Activated T-cell treated with anti-CD3 and anti-CD28 coated beads, Interleukin-2, amount 50 U/mL, for 4 hours (primary cell): ENCODE measurements around the gene LARGE1. TPM values are rescaled to one million over a fixed set of nuclear protein-coding genes. Genes with fewer than 3 reads are reported as not detected.

ENCODE experiments used
- ATAC-seq, 2 donors: fragments of 200-7000 bp; cut with Tn5 transposase; one replicate each; pipeline ENCODE4 v1.10.0; 2021
- DNase-seq: peaks from one replicate; pipeline ENCODE4 v3.0.0-alpha.2; 2020
- H3K27me3 Mint-ChIP-seq: one replicate; pipeline ENCODE4 v1.8.0; 2021; ENCODE audit warnings: low read depth, mixed read lengths
- H3K36me3 Mint-ChIP-seq: one replicate; pipeline ENCODE4 v1.8.0; 2022; ENCODE audit warnings: mixed read lengths; ENCODE audit not compliant: insufficient read depth
- H3K4me1 Mint-ChIP-seq: one replicate; pipeline ENCODE4 v1.8.0; 2021; ENCODE audit warnings: low read depth, mixed read lengths
- H3K4me3 Mint-ChIP-seq: one replicate; pipeline ENCODE4 v1.8.0; 2021; ENCODE audit warnings: mild to moderate bottlenecking, moderate library complexity, mixed read lengths
- H3K9me3 Mint-ChIP-seq: one replicate; pipeline ENCODE4 v1.8.0; 2021; ENCODE audit warnings: mixed read lengths
- total RNA-seq, 3 donors: library from RNA; stranded (reverse); gene quantifications; one replicate each; pipeline ENCODE4 v1.2.1, GENCODE V29; 2021

Gene LARGE1
- total RNA-seq, 3 donors from 2014 or later, result 0.73 to 2.2 (median 1.0) TPM

DNA sequence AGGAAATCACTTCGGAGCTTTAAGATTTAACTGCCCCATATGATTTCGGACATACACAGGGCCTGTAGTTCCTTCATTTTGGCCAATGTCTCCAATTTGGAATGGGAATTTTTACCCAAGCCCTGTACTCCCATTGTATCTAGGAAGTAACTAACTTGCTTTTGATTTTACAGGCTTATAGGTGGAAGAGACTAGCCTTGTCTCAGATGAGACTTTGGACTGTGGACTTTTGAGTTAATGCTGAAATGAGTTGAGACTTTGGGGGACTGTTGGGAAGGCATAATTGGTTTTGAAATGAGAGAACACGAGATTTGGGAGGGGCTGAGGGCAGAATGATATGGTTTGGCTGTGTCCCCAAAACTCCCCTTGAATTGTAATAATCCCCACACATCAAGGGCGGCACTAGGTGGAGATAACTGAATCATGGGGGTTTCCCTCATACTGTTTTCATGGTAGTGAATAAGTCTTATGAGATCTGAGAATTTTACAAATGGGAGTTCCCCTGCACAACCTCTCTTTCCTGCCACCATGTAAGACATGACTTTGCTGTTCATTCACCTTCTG is 130.5 kb downstream of the LARGE1 start:
- peaks cover 26% of the 10 kb centered on the region for H3K9me3 Mint-ChIP-seq
- no peak overlapping the region for H3K4me3 Mint-ChIP-seq
- peak; percentile 46 to 55 for ATAC-seq
- DNase-seq, result no peak
- H3K4me1 Mint-ChIP-seq, result no peaks in the 10 kb centered on the region
- no peaks in the 10 kb centered on the region for H3K36me3 Mint-ChIP-seq
- H3K27me3 Mint-ChIP-seq, result no peaks in the 10 kb centered on the region

DNA sequence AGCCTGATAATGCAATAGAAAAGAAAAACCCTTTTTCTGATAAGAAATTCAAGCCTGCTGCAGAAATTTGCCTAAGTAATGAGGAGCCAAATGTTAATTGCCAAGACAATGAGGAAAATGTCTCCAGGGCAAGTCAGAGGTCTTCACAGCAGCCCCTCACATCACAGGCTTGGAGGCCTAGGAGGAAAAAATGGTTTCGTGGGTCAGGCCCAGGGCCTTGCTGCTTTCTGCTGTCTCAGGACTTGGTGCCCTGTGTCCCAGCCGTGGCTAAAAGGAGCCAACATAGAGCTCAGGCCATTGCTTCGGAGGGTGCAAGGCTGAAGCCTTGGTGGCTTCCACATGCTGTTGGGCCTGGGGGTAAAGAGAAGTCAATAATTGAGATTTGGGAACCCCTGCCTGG is 131.3 kb downstream of the LARGE1 start:
- no peaks in the 10 kb centered on the region for H3K4me1 Mint-ChIP-seq
- DNase-seq (no peak), ATAC-seq (no peak)
- no peaks in the 10 kb centered on the region for H3K36me3 Mint-ChIP-seq
- H3K9me3 Mint-ChIP-seq, result peaks cover 27% of the 10 kb centered on the region
- H3K27me3 Mint-ChIP-seq, result no peaks in the 10 kb centered on the region
- H3K4me3 Mint-ChIP-seq, result no peak overlapping the region

DNA sequence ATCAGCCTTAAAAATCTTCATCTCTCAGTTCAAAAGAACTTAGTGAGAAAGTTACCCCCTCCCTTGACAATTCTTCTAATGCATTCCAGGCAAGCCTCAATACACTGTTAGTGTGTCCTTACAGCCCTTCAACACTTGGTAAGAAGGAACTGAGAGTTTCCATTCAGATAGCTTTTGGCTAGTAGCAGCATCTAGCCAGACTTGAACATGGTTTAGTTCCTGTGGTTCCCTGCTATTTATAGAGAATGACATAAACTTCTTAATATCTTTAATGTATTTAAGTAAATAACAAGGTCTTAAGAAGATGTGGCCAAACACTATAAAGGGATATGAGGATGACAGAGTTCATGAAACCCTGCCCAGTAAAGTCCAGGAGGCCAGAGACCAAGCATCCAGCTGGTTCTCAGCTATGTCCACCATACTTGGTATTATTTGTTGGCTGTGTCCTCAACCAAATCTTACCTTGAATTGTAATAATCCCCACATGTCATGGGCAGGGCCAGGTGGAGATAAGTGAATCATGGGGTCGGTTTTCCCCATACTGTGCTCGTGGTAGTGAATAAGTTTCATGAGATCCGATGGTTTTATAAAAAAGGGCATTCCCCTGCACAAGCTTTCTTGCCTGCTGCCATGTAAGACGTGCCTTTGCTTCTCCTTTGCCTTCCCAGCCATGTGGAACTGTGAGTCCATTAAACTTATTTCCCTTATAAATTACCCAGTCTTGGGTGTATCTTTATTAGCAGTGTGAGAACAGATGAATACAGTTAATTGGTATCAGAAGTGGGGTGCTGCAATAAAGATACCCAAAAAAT is 132.4 kb downstream of the LARGE1 start:
- no peak for DNase-seq
- ATAC-seq, result no peak
- Mint-ChIP-seq H3K27me3 (no peaks in the 10 kb centered on the region), H3K4me1 (no peaks in the 10 kb centered on the region), H3K4me3 (no peak overlapping the region), H3K9me3 (peaks cover 31% of the 10 kb centered on the region), H3K36me3 (no peaks in the 10 kb centered on the region)

DNA sequence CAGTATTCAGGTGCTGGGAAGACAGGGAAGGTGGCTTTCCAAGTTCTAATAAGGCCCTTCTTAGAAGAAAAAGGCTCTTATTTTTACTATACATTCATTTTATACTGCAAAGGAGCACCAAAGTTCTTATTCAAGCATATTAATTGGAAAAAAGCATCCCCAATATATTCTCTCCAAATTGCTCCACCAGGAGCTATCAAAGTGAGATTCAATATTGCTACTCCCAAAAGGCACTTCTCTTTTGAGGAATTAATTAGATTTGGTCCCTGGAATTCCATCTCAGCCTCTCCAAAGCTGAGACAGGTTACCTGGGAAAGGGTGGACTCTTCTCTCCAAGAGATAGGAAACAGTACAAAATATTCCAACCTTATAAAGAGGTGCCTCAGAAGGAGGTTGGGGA is 134.1 kb downstream of the LARGE1 start:
- ATAC-seq, result no peak
- Mint-ChIP-seq H3K9me3 (peaks cover 23% of the 10 kb centered on the region), H3K36me3 (no peaks in the 10 kb centered on the region), H3K4me1 (no peaks in the 10 kb centered on the region), H3K27me3 (no peaks in the 10 kb centered on the region), H3K4me3 (no peak overlapping the region)
- DNase-seq, result no peak

DNA sequence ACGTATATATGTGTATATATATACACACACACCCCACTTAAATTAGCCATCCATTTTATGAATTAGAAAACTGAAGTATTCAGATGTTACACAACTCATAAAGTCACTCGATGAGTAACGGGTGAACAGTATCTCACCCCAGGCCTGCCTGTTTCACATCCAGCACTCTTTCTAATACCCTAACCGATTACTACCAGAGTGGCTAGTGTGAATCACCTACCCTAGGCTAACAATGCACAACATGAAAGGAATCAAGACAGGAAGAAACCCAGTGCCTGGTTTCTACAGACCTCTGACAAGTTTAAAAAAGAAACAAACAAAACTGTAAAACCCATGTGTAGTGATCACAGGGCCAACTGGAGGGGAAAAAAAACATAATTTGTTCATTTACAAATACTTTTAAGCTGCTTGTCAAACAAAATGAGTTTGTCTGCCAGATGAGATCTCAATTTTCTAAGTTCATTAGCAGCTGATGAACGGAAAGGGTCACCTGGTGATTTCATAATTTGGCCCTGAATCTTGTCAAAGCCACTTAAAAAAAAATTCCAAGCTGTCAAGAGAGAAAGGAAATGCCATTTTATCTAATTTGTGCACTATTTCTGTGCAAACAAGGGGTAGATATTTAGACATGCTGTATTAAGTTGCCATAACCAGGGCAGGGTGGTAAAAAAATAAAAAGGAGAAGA is 134.8 kb downstream of the LARGE1 start:
- peak in 1 of 2 donors; percentile 51 for ATAC-seq
- Mint-ChIP-seq H3K36me3 (no peaks in the 10 kb centered on the region), H3K9me3 (peaks cover 23% of the 10 kb centered on the region), H3K4me3 (no peak overlapping the region), H3K27me3 (no peaks in the 10 kb centered on the region), H3K4me1 (no peaks in the 10 kb centered on the region)
- DNase-seq, result no peak

DNA sequence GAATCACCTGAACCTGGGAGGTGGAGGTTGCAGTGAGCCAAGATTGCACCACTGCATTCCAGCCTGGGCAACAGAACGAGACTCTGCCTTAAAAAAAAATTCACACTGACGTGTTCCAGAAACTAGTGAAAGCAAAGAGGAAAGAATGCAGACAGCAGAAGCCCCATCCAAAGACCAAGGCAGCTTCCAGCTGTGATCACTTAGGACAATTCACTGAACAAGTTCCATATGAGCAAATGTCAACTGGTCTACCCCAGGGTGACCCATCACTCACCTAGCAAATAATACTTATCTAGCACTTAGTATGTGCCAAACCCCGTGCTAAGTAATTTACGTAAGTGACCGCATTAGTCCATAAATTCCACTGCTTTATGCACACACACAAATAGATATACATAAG is 138.9 kb downstream of the LARGE1 start:
- Mint-ChIP-seq H3K27me3 (no peaks in the 10 kb centered on the region), H3K4me3 (no peak overlapping the region), H3K4me1 (no peaks in the 10 kb centered on the region), H3K36me3 (no peaks in the 10 kb centered on the region), H3K9me3 (peaks cover 11% of the 10 kb centered on the region)
- DNase-seq (no peak), ATAC-seq (no peak)

DNA sequence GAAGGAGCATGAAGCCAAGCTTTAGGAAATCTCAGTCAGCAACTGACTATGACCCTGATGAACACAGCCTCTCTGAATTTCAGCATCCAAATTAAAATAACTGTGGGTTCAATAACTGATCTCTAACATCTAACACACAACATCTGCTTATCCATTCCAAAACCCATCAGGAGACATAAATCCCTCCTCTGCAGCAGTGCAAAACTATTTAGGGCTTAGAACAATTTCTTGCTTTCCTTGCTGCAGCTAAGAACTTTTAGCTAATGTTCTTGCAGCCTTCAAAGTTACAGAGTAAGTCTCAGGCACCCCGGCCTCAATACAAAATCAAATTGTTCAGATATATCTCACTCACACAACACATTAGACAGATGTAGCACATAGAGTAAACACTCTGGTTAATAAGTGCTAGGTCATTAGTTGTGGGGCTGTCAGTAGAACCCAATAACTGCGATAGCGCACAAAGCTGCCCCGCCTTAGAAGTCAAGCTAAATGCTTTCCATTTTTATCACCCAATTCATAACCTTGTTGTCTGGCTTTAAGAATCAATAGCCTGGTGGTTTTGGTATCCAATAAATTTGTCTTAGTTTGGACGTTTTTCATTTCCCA is 139.6 kb downstream of the LARGE1 start:
- no peak overlapping the region for H3K4me3 Mint-ChIP-seq

DNA sequence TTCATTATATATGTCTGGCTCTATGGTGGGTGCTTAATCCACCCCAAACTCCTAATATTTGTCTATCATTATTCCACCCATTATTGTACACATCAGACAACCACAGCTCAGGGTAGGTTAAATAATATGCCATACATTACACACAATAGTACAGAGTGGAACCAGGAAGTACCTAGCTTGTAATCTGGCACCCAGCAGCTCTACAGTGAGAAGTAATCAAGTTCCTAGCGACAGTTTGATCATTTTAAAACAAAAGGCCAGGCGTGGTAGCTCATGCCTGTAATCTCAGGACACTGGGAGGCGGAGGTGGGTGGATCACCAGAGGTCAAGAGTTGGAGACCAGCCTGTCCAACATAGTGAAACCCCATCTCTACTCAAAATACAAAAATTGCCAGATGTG is 141.0 kb downstream of the LARGE1 start:
- DNase-seq, result no peak
- peaks cover 11% of the 10 kb centered on the region for H3K9me3 Mint-ChIP-seq
- no peak for ATAC-seq
- H3K4me1 Mint-ChIP-seq, result no peaks in the 10 kb centered on the region
- H3K36me3 Mint-ChIP-seq, result no peaks in the 10 kb centered on the region
- no peaks in the 10 kb centered on the region for H3K27me3 Mint-ChIP-seq
- no peak overlapping the region for H3K4me3 Mint-ChIP-seq

More for the DNA sequence above, 139.6 kb downstream of the LARGE1 start:
- Mint-ChIP-seq H3K9me3 (peaks cover 11% of the 10 kb centered on the region), H3K4me1 (no peaks in the 10 kb centered on the region), H3K27me3 (no peaks in the 10 kb centered on the region), H3K36me3 (no peaks in the 10 kb centered on the region)
- DNase-seq (no peak), ATAC-seq (no peak)

DNA sequence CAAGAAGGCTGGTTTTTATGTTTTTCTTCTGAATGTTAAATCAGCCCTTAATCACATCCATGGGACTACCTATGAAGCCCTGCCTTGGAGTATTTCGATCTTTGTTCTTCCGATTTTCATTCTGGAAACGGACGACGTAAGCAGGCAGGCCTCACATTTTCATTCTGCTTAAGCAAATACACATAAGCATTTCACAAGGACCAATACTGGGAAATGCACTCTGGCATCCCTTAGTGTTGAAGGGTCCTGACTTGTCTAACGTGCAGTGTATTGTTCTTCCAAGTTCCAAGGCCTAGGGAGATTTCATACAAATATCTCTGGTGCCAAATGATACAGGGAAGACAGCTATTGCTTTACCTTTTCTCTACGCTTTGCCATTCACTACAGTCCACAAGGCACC is 143.8 kb downstream of the LARGE1 start:
- Mint-ChIP-seq H3K4me3 (no peak overlapping the region), H3K27me3 (peaks cover 1% of the 10 kb centered on the region), H3K9me3 (peaks cover 7% of the 10 kb centered on the region), H3K36me3 (no peaks in the 10 kb centered on the region), H3K4me1 (no peaks in the 10 kb centered on the region)
- DNase-seq, result no peak
- no peak for ATAC-seq

DNA sequence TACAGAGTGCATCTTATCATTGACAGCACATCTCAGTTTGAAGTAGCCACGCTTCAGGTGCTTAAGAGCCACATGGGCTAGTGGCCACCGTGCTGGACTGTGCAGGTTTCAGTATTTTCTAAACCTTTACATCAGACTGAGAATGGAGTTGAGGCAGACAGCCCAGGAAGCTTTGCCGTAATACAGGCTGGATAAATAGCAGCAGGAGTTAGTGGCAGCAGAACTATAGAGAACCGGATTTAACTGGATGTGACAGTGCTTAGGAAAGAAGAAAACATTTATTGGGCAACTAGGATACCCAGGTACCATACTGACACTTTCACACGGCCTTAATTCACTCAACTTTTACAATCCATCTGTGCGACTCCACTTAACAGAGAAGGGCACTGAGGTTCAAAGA is 145.5 kb downstream of the LARGE1 start:
- peaks cover 7% of the 10 kb centered on the region for H3K9me3 Mint-ChIP-seq
- H3K36me3 Mint-ChIP-seq, result no peaks in the 10 kb centered on the region
- no peaks in the 10 kb centered on the region for H3K4me1 Mint-ChIP-seq
- H3K27me3 Mint-ChIP-seq, result peaks cover 1% of the 10 kb centered on the region
- DNase-seq, result no peak
- no peak for ATAC-seq
- no peak overlapping the region for H3K4me3 Mint-ChIP-seq

DNA sequence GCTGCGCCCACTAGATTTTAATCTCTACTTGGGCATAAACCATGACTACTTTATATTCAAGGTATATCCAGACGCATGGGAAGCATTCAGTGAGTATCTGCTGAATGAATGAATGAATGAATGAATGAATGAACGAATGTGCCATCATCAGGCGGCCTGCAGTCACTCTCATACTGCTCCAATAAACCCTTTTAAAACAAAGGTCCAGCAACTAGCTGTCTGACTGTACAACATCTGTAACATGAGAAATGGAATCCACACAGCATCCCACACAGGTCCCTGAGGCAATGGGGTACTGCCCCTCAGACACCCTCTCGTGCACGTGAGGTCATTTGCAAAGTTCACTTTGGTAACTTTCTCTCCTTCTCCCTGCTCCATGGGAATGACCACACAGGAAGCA is 147.5 kb downstream of the LARGE1 start:
- DNase-seq (no peak), ATAC-seq (no peak)
- peaks cover 1% of the 10 kb centered on the region for H3K27me3 Mint-ChIP-seq
- H3K4me1 Mint-ChIP-seq, result no peaks in the 10 kb centered on the region
- no peaks in the 10 kb centered on the region for H3K36me3 Mint-ChIP-seq
- peaks cover 3% of the 10 kb centered on the region for H3K9me3 Mint-ChIP-seq
- H3K4me3 Mint-ChIP-seq, result no peak overlapping the region

DNA sequence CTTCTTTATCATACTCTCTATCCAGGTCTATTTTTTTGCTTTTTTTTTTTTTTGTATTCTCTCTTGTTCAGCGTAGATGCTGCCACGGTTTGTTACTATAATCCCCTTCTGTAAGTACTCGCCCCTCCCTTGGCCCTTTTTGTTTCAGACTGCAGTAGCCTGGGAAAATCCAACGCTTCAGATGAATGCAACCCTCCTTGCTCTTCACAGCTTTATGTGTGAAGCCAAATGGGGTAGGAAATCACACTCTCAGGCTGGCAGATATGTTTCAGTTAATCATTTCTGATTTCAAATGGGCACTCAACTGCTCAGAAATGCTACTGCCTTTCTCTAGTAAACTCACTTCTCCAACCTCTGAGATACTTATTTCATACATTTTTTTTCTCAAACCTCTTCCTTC is 149.1 kb downstream of the LARGE1 start:
- no peak overlapping the region for H3K4me3 Mint-ChIP-seq
- no peaks in the 10 kb centered on the region for H3K36me3 Mint-ChIP-seq
- H3K9me3 Mint-ChIP-seq, result no peaks in the 10 kb centered on the region
- no peaks in the 10 kb centered on the region for H3K4me1 Mint-ChIP-seq
- peaks cover 1% of the 10 kb centered on the region for H3K27me3 Mint-ChIP-seq
- DNase-seq (no peak), ATAC-seq (no peak)

DNA sequence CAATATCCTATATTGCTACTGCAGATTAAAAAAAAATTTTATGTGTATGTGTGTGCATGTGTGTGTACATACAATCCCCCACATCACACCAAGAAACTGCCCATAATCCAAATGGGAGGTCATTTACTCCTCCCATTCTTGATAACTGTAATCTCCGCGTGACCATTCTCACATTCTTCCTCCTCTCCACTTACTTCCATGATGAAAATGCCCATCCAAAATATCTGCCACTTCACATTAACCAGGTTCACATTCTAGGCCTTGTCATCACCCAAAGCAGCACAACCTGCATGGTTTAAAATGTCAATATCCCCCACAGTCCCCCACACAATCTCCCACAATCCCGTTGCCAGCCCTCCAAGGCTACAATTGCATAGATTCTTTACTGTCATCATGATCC is 149.6 kb downstream of the LARGE1 start:
- Mint-ChIP-seq H3K4me3 (no peak overlapping the region), H3K9me3 (peaks cover 4% of the 10 kb centered on the region), H3K36me3 (no peaks in the 10 kb centered on the region), H3K4me1 (no peaks in the 10 kb centered on the region), H3K27me3 (peaks cover 1% of the 10 kb centered on the region)
- ATAC-seq (no peak), DNase-seq (no peak)

DNA sequence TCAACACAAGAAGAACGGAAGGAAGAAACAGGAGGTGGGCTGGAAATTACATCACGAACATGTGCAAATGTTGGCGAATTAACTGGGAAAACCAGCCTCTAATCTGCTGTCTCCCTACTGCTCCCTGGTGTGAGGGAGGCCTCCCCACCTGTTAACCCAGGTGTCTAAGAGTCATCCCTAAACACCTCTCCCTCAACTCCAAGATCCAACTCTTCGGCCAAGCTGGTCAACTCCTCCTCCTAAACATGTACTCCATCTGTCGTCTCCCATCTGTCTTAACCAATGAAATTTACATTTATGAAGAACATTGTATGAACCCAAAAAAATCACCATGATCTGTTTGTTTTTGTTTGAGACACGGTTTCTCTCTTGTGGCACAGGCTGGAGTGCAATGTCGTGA is 154.2 kb downstream of the LARGE1 start:
- DNase-seq, result no peak
- Mint-ChIP-seq H3K27me3 (no peaks in the 10 kb centered on the region), H3K36me3 (no peaks in the 10 kb centered on the region)

More for the DNA sequence above, 154.2 kb downstream of the LARGE1 start:
- Mint-ChIP-seq H3K4me3 (no peak overlapping the region), H3K9me3 (peaks cover 7% of the 10 kb centered on the region), H3K4me1 (no peaks in the 10 kb centered on the region)
- ATAC-seq, result no peak
